ENCODE data around the gene ANLN.

DNA sequence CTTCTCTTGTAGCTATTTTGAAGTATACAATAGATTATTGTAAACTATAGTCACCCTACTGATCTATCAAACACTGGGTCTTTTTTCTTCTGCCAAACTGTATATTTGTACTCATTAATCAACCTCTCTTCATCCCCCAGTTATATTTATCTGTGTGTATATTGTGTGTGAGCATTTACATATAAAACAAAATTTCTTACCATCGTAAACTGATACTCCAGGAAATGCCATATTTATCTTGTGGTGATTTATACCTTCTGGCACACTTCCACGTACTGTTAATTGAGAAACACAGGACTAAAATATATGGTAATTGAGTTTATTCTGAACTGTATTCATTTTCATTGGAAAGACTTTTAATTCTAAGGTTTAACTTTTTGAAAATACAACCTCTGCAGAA, 18.9 kb downstream of the ANLN start:
- TF ChIP-seq POLR2AphosphoS5 (IDR thresholded peaks at IDR 0.05) (no peak), CTCF (IDR thresholded peaks at IDR 0.05) (no peak), POLR2A (IDR thresholded peaks at IDR 0.05) (no peak)

Data from sigmoid colon (tissue), 4 donors.